ENCODE data around the gene TEAD1.
A peak's percentile ranks its signal among the peaks of the same experiment; 100 is the strongest.
"Not testable (repeated sequence)": the region's sequence is repeated elsewhere in the genome, so short reads cannot be mapped to it uniquely, and the experiment has no call there.

TEAD1 gene

DNA sequence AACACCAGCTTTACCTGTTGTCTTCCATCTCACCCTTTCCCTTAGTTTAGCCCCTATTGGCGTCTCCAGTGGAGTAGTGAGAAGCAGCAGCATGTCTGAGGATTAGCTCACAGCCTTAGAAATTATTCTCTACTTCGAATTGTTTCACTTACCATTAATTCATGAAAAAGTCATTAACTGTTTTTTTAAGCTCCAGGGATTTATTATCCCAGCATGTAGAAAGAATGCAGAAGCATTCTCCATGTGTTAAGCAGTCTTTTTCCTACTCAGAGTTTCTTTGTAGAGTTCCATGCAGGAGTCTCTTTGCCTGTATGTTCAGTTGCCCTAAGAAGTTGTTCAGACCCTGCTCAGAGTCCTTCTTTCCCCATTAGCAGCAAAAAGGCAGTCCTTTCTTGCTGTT is 197.0 kb downstream of the TEAD1 start:
- DNase-seq, result no peak

DNA sequence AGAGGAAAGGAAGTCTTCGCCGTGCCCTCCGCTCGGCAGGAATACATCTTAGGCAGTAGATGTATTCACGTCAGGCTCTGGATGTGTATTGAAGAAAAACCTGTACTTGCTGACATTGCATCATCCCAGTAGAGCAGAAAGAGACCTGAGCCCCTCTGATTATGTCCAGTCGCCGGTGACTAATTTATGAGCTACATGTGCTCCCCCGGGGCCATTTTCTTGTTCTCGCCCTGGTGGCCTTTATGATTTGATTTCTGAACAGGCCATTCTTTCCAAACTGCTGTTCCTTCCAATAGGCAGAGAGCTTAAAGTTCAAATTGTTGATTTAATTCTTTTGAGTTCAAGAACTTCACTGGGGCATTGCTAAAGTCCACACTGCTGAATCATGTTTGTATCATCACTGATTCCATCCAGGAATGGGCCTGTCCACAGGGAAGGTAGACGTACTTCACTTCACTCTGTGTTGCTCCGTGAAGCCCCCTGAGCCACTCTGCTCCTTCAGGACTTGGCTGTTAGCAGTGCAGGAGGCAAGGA is 197.6 kb downstream of the TEAD1 start:
- DNase-seq, result no peak

DNA sequence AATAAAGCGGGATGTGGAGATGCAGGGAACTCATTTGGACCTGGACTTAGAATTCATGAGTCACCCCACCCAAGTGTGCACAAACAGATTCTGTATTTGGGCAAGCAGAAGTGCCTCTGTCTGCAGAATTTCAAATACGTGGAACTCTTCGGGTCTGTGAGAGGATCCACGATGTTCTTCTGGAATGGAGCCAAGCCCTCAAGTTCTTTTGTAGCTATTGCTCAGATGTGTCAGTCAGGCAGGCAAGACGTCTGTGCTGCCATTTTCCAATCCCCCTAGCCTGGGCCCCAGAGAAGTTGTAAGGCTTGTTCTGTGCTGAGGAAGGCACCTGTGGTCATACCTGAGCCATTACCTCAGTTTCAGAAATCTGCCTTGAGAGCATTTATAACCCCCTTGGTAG is 202.1 kb downstream of the TEAD1 start:
- no peak for DNase-seq

DNA sequence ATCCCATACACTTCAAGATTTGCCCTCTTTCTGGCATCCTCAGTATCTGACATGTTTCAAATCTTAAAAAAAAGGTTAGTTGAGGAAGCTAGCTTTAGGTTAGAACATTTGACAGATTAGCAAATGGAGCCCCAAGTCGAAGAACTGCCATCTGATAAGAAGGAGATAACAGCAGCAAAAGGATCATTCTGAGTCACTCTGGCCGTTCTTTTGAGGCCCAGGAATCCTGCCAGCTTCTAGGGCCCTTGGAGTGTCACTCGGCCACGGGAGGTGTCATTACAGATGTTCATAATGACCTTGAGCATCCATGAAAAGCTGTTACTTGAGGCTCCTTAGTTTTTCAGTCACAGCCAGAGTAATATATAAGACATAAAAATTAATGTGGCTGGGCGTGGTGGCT is 202.8 kb downstream of the TEAD1 start:
- DNase-seq, result no peak

DNA sequence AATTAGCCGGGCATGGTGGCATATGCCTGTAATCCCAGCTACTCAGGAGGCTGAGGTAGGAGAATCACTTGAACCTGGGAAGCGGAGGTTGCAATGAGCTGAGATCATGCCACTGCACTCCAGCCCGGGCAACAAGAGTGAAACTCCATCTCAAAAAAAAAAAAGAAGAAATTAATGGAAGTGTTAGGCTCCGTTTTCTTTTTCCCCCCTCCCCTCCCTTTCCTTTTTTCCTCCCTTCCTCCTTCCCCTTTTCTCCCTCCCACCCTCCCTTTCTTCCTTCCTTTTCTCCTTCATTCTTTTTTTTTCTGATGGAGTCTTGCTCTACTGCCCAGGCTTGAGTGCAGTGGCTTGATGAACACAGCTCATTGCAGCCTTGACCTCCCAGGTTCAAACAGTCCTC is 203.3 kb downstream of the TEAD1 start:
- not testable (repeated sequence) for DNase-seq

DNA sequence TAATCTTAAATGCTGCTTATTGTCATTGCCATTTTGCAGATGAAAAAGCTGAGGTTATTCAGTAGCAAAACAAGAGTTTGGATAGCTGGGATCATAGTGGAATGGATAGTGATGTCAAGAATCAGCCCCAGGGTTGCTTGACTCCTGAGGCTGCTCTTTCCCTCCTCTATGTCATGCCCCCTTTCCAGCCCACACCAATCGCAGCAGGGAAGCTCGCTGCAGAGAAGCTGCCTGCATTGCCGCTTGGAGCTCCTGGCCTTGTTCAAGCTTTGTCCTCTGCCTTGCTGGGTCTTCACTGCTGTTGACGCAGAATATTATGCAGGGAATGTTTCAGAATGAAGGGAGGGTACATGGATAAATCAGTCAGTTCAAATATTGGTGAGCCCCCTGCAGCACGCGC is 206.1 kb downstream of the TEAD1 start:
- DNase-seq, result no peak

DNA sequence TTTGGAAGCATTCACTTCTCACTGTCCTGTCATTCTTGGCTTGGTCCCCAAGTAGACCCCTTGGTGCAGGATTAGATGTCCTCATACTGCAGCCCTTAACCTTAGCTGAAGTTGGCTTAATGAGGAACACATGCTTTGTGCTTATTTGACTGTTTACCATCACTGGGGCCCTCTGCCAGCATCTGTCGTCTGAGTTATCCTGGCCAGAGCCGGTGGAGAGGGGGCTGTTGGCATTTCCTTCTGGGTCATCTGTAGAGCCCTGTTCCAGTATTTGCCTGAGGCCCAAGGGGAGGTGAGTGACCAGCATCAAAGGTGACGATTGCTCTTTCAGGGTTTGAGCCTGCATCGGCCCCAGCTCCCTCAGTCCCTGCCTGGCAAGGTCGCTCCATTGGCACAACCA is 208.4 kb downstream of the TEAD1 start:
- no peak for DNase-seq

DNA sequence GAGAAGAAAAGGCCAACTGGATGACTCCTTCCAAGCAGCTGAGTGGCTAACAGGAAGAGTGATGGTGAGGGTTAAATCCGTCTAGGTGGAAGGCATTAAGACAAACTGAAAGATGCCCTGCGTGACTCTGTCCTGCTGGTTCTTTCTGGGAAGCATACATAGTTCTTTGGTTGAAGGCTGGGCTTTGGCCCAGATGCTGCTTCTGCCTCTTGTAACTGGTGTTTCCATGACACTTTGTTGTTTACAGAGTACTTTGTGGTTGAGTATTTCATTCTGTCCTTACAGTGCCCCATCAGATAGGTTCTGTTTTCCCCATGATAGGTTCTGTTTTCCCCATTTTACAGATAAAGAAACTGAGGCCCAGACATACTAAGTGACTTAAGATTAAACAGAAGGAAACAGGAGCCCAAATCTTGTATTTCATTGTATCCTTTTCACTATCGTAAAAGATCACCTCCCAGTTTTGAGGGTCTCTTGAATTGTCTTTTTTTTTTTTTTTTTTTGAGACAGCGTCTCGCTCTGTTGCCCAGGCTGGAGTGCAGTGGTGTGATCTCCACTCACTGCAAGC is 210.6 kb downstream of the TEAD1 start:
- no peak for DNase-seq

DNA sequence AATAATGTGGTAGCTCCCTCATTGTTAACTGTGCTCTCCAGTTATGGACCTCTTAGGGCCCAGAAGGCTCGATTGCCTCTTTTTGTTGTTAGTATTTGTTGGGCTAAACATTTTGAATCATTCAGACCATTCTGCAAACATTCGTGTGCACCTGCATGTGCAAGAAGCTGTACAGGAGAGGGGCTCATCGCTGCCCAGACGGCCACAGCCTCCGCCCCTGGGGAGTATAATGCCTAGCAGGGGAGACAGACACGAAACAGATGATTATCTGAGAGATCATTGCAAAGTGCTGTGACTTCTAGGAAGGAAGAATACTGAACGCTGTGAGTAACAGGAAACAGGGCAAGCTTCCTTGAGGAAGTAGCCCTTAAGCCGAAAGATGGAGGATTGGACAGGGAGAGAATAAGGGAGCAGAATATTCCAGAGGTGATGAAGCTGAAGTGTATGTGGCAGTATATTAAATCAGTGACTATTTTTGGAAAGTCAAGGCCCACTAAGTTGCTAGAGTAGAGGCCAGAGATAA is 211.6 kb downstream of the TEAD1 start:
- DNase-seq, result no peak

DNA sequence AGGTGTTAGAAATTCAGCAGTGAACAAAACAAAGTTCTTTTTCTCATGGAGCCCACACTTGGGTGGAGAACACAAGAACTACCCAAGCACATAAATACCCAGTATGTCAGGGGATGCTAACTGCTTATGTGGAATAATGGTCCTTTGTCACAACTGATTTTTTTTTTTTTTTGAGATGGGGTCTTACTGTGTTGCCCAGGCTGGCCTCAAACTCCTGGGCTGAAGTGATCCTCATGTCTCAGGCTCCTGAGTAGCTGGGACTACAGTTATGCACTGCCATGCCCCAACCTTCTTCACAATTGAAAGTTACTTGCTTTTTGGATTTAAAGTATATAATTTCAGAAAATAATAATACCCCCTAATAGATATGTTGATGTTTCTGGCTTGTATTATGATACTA is 212.3 kb downstream of the TEAD1 start:
- no peak for DNase-seq

DNA sequence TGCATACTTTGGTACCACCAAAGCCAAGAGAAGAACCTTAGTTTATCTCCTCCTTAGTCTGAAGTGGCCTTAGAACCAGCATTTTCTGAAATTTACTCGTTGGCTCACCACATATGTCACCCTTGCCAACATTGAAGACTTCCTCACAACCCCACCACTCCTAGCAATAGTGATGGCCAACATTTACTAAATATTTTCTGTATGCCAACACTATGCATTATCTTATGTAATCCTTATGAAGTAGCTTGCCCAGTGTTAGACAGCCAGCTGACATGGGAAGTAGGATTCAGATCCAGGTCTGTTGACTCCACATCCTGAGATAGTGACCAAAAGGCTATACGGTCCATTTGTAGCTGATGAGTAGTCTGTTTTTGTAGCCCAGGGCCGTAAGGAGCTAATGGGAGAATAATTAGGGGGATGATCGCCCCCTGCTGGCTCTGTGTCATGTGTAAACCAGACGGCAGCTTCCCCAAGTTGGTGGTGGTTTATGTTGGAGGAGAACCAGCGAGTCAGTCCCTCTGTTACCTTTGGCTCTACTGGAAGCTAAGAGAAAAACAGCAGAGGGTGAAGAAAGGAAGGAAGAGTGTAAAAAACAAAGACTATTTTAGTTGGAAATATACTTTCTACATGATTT is 214.4 kb downstream of the TEAD1 start:
- DNase-seq, result peak; percentile 38

DNA sequence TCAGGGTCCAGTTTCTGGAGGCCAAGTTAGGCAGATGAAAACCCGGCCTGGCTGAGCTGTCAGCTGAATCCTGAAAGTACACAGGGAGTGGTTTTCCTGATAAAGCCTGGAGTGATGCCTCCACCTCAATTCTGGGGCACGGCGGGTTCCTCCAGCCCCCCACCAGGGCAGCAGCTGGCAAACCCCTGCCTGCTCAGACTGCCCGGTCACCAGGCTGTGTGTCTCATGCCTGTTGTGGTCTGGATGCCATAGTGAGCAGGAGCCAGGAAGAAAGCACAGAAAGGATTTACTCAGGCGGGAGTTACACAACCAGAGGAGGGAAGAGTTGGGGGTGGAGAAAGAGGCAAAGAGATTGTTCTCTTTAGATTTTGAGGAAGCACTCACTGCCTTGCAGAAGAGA is 215.0 kb downstream of the TEAD1 start:
- no peak for DNase-seq

DNA sequence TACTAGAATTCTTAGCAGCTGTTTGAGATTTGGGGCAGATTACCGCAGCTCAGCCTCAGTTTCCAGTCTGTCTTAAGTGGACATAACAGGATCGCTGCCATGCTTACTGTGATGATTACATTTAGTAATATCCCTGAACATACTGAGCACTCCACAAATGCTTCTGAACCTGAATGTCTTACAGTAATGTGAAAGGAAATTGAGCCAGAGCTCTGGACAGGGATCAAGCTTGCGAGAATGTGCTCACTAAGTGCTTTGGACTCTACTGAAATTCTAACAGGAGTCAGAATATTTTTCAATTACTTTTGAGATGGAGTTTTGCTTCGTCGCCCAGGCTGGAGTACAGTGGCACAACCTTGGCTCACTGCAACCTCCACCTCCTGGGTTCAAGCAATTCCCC is 216.3 kb downstream of the TEAD1 start:
- no peak for DNase-seq

DNA sequence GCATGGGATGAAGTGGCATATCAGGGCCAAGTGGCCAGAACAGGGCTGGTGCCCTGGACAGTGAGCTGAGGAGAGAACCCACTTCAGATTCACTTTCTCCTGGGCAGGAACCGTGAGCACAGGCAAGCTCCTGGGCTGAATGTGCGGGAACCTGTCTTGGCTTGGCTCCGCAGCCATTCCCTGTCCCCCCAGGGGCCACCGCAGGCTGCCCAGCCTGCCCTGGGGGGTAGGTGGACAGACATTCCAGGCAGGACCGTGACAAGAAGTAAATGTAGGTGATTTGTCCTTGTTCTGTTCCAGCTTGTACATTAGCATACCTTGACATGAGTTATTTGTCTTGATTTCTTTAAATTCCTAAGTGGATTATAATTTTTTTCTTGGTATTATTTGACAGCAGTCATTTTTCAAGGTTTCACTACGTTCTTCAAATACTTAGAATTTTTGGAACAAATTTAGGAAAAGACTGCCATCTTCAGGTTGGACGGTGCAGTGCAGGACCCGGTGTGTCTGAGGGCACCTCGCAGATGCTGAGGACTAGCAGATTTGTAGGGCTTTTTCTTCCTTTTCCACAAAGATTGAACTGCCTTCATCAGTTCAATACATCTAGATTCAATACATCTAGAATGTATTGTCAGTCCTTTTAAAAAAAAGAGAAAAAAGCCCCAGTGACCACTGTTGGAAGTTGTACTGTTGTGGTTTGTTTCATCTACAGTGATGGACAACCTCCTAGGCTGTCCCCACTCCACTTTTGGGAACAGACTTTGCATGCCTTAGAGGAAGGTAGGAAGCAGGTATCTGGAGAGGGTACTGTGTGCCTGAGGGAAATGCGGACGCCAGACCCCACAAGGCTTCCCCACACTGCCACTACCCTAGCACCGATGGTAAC is 219.8 kb downstream of the TEAD1 start:
- no peak for DNase-seq

DNA sequence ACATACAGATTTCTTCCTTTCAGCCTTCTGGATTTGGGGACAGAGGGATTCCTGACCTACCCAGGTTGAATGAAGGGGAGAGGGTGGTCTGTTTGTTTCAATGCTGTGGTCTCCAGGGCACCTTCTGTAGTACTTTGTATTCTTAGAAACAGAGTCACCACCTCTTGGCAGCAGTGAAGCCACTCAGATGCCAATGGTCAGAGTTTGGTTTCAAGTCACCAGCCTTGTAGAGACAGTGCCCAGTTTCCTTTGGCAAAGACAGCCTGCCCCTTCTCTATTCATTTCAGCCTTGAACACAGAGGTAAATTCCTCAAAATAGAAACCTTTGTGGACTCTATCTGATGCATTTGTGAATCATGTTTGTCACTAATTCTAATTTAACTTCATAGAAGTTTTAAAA is 223.2 kb downstream of the TEAD1 start:
- DNase-seq, result no peak

DNA sequence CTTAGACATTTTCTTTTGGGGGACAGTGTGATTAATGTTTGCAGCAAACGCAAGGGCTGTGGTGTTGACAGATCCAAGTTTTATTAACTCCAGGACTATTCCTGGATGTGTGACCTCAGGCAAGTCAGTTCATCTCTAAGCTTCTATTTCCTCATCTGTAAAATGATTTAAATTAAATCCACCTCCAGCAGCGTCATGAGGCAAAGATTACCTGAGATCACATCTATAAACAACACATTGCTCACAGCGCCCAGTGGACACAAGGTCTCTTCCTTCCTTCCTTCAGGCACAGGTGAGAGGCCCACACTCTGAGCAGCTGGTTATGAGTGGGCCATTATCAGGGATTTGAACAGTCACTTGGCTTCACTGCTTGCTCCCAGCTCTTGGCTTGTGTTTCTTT is 223.6 kb downstream of the TEAD1 start:
- no peak for DNase-seq

DNA sequence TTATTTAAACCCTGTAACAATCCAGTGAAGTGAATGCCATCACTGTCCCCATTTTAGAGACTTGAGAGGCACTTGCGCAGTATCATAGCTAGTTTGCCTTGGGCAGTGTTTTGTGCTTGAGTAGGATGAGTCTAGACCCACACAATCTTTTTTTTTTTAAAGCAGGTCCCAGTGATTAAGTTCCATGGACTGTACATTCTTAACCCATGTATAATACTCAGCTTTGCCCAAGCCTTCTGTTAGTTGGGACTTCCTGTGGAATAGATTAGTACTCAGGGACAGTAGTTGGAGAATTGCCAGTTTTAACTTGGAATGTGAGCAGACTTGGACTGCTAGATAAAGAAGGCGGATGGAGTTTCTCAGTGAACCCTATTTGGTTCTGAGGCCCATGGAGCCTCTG is 226.3 kb downstream of the TEAD1 start:
- DNase-seq, result no peak

DNA sequence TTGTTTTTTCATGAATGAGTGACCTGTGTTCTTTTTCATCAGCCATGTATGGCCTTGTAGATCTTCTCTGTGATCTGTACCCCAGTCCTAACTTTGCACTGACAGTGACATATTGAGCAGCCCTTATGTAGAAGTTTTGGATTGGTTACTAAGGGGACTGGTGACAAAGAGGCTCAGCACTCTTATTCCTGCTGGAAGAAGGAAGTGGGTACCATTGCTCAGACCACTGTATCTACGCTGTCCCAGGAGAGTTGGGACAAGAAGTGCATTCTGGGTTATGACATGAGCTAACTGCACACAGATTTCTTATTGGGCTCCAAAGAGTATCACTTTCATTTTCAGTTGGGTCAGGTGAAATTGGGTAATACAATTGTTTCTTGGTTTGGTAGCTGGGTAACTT is 227.1 kb downstream of the TEAD1 start:
- DNase-seq, result no peak

DNA sequence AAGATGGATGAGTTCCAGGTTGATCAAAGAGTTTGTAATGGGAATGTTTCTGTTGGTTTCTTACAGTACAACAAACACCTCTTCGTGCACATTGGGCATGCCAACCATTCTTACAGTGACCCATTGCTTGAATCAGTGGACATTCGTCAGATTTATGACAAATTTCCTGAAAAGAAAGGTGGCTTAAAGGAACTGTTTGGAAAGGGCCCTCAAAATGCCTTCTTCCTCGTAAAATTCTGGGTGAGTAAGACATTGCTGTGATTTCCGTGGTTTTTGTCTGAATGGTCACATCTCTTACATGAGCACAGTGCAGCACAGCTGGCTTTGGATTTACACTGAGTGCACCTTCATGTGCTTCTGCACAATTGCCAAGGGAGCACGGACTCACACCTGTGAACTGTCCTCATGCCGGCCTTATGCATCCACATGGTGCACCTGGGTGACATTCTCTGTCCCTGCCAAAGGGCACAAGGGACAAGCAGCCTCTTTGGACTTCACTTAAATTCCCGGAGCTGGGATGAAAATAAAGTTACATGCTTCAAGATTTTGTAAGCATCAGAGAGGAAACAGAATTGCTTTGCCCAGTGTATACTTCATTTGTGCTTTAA is 227.8 kb downstream of the TEAD1 start:
- DNase-seq, result no peak

DNA sequence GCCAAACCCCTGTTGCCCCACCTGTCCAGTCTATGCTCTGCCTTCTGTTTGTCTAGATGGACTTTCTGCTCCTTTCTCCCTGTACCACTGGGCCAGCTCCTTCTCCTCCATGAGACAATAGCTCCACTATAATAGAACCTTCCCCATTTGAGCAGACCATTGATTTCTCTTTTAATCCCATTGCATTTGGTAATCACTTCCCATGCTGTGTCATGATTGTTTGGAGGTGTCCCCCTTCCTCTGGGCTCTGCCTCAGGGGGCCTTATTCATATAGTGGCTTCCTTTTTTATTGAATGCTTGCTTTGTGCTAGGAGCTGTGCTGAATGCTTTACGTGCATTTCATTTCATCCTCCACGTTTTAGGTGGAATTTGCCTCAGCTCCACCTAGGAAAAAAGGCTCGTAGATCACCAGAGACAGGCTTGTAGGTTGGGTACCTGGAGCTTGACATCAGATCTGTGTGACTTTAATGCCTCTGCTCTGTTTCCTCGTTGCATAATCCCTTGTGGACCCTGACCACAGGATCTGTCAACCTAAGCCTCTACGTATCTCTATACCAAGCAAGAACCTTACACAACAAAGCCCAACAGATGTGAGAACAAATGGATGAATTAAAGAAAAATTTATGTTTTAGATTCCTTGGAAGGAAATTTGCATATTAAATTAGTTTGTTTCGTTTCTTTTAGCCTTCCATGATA is 228.7 kb downstream of the TEAD1 start:
- DNase-seq, result no peak

DNA sequence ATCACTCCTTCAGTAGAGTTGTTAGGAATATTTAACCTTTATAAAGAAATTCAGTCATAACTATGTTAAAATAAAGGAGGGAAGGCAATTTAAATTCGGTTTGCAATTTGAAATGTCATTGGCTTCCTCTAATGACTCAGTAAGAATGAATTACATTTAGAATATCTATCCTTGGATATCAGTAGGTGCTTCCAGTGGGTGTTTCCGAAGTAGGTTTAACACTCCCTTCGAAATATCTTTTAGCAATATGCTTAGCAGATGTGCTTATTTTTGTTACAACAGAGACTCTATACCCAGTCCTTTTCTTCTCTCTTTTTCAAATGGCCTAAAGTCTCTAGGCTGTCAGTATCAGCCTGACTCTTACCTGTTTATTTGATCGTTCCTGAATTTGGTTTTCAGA is 231.2 kb downstream of the TEAD1 start:
- DNase-seq, result no peak

DNA sequence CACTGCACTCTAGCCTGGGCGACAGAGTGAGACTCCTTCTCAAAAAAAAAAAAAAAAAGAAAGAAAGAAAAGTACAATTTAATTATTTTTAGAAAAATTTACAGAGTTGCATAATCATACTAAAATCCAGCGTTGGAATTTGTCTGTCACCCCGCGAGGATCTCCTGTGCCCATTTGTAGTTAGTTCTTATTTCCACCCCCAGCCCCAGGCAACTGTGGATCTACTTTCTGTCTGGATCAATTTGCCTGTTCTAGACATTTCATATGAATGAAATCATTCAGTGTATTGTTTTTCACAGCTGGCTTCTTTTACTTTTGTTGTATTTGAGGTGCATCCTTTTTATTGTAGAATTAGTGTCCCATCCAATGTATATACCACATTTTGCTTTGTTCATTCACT is 232.3 kb downstream of the TEAD1 start:
- DNase-seq, result no peak

DNA sequence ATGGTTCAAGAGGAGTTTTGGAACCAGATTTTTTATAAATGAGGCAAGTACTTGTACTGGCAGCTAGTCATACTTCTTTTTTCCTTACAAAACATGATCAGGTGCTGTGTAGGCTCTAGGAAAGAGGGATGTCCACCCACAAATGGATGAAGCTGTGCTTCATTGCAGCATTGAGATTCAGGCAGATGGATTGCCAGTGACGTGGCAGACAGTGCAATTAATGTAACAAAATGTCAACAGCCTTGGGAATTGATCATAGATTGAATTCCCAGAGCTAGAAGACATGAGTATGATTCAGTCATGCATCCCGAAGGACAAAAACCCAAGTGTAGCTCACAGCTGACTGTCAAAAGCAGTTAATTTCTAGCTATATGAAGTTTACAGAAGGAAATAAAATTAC is 235.7 kb downstream of the TEAD1 start:
- no peak for DNase-seq

All from activated effector memory CD4-positive, alpha-beta T cell treated with Interleukin-2 at 50 U/mL for 16 hours (primary cell).